B cell (primary cell): Measurements from ENCODE around the gene CTPS2. TPM values are rescaled to one million over a fixed set of nuclear protein-coding genes. Genes with fewer than 3 reads are reported as not detected.
"Not testable (repeated sequence)": the region's sequence is repeated elsewhere in the genome, so short reads cannot be mapped to it uniquely, and the experiment has no call there.

Experiments
- ATAC-seq: fragments of 200-7000 bp; cut with Tn5 transposase; one replicate; pipeline ENCODE4 v1.10.0; 2021; ENCODE audit warnings: low read depth, mild to moderate bottlenecking, moderate number of reproducible peaks, moderate library complexity
- CTCF ChIA-PET: fragments of 350-600 bp; sonication (Branson Sonifier 250); formaldehyde crosslinking; loops from one replicate; lab custom pipeline; 2021; ENCODE audit warnings: antibody characterized with exemption, inconsistent platforms; lab: Charles Lee
- POLR2A ChIA-PET: fragments of 350-600 bp; sonication (Branson Sonifier 250); formaldehyde crosslinking; loops from one replicate; lab custom pipeline; 2021; ENCODE audit warnings: antibody characterized with exemption; lab: Charles Lee
- DNase-seq: peaks from one replicate; pipeline ENCODE4 v3.0.0; 2013
- H2AFZ ChIP-seq: 2 replicates; pipeline ENCODE4 v1.6.1; 2012; ENCODE audit warnings: mild to moderate bottlenecking, low read depth, low read length; ENCODE audit not compliant: insufficient read depth, poor library complexity, severe bottlenecking
- H3K27ac ChIP-seq, 2 donors: 1 replicate in 1 of 2; 2 replicates in 1 of 2; pipeline ENCODE4 v1.5.1; 2012 to 2013; ENCODE audit warnings: low read length in 2 of 2, mild to moderate bottlenecking in 2 of 2, moderate library complexity in 1 of 2
- H3K27me3 ChIP-seq, 4 experiments: fragments of 200-600 bp in 1 of 4; sonication (generic) in 1 of 4; replicated peaks in 1 of 4; 1 replicate in 2 of 4; 2 replicates in 2 of 4; pipeline versions ENCODE4 v1.6.1 to v1.7.0; 2013 to 2016; ENCODE audit warnings: low read length in 3 of 4, mild to moderate bottlenecking in 2 of 4, mixed read lengths in 1 of 4, moderate library complexity in 1 of 4; ENCODE audit not compliant: insufficient read depth in 4 of 4, control insufficient read depth in 3 of 4; ENCODE audit errors: control extremely low read depth in 1 of 4
- H3K36me3 ChIP-seq, 2 experiments: replicated peaks in 1 of 2; 1 replicate in 1 of 2; 2 replicates in 1 of 2; pipeline versions ENCODE4 v1.6.1 to v1.7.1; 2013; ENCODE audit warnings: low read length in 1 of 2; ENCODE audit not compliant: insufficient read depth in 2 of 2, control insufficient read depth in 1 of 2; ENCODE audit errors: control extremely low read depth in 1 of 2, extremely low read depth in 1 of 2
- H3K4me1 ChIP-seq, 2 donors: fragments of 200-600 bp in 1 of 2; sonication (generic) in 1 of 2; 1 replicate in 1 of 2; 2 replicates in 1 of 2; pipeline versions ENCODE4 v1.5.1 to v1.6.1; 2013 to 2017; ENCODE audit warnings: low read length in 2 of 2; ENCODE audit not compliant: control insufficient read depth in 2 of 2, insufficient read depth in 2 of 2
- H3K4me2 ChIP-seq: replicated peaks from 2 replicates; pipeline ENCODE3; 2012; ENCODE audit warnings: mild to moderate bottlenecking, low read depth, low read length; ENCODE audit not compliant: poor library complexity, severe bottlenecking
- H3K4me3 ChIP-seq, 5 experiments: fragments of 200-600 bp in 1 of 5; sonication (generic) in 1 of 5; 1 replicate in 3 of 5; 2 replicates in 2 of 5; pipeline versions ENCODE4 v1.5.1 to v1.7.0; 2011 to 2016; ENCODE audit warnings: low read length in 4 of 5, mild to moderate bottlenecking in 4 of 5, low read depth in 2 of 5, control low read depth in 1 of 5, moderate library complexity in 1 of 5; ENCODE audit not compliant: insufficient read depth in 1 of 5; ENCODE audit errors: control extremely low read depth in 1 of 5, extremely low read depth in 1 of 5
- H3K79me2 ChIP-seq: fragments of 200-600 bp; sonication (generic); one replicate; pipeline ENCODE4 v1.6.0; 2016; ENCODE audit warnings: low read length; ENCODE audit not compliant: control insufficient read depth, insufficient read depth
- H3K9ac ChIP-seq: fragments of 200-600 bp; sonication (generic); 2 replicates; pipeline ENCODE4 v1.6.1; 2017; ENCODE audit warnings: mild to moderate bottlenecking, low read length, moderate library complexity
- H3K9me3 ChIP-seq, 3 donors: one replicate each; pipeline versions ENCODE4 v1.6.1 to v1.7.1; 2013; ENCODE audit warnings: low read length in 2 of 3; ENCODE audit not compliant: control insufficient read depth in 2 of 3, insufficient read depth in 1 of 3; ENCODE audit errors: control extremely low read depth in 1 of 3
- H4K20me1 ChIP-seq: 2 replicates; pipeline ENCODE4 v1.6.0; 2012; ENCODE audit warnings: mild to moderate bottlenecking, low read length; ENCODE audit not compliant: insufficient read depth, control insufficient read depth, poor library complexity, severe bottlenecking
- H3K27ac Mint-ChIP-seq: one replicate; pipeline ENCODE4 v1.8.0; 2021; ENCODE audit warnings: mixed read lengths
- H3K27me3 Mint-ChIP-seq: one replicate; pipeline ENCODE4 v1.8.0; 2021; ENCODE audit warnings: mixed read lengths
- H3K4me1 Mint-ChIP-seq: one replicate; pipeline ENCODE4 v1.8.0; 2021; ENCODE audit warnings: mixed read lengths
- H3K4me3 Mint-ChIP-seq: one replicate; pipeline ENCODE4 v1.8.0; 2021; ENCODE audit warnings: mixed read lengths
- H3K9me3 Mint-ChIP-seq: one replicate; pipeline ENCODE4 v1.8.0; 2022; ENCODE audit warnings: mixed read lengths; ENCODE audit not compliant: insufficient read depth
- EZH2 ChIP-seq: IDR thresholded peaks from 2 replicates; pipeline ENCODE4 v1.6.1; 2012; ENCODE audit warnings: borderline replicate concordance, low read depth, mild to moderate bottlenecking, moderate library complexity, low read length; ENCODE audit not compliant: insufficient read depth, poor library complexity, severe bottlenecking
- WGBS: methylation state at CpG from one replicate; pipeline ENCODE4 v1.1.5; 2013; ENCODE audit warnings: missing lambda C conversion rate; ENCODE audit not compliant: insufficient coverage; 5-methylcytosine and 5-hydroxymethylcytosine counted together
- intact Hi-C: fragments of 100-400 bp; cut with micrococcal nuclease; formaldehyde crosslinking; loops from one replicate; pipeline ENCODE4 v1.10.0; 2022
- polyA plus RNA-seq: library from polyadenylated mRNA; depleted of rRNA; stranded (reverse); fragments of >200 nt; gene quantifications from 2 replicates; pipeline ENCODE4 v1.2.3, GENCODE V29; 2012
- total RNA-seq, 2 donors: library from RNA; stranded (reverse); fragments of 120-200 nt in 1 of 2; gene quantifications; 1 replicate in 1 of 2; 2 replicates in 1 of 2; pipeline versions ENCODE4 v1.2.3 to v1.2.4, GENCODE V29; 2013 to 2022
- TF ChIP-seq, protein P1 (sequence below): fragments of 200-600 bp; IDR thresholded peaks from one replicate; pipeline ENCODE4 v1.8.0; 2022; ENCODE audit warnings: antibody characterized with exemption, mild to moderate bottlenecking

The CTPS2 gene
- total and polyA plus RNA-seq, 2 donors (not counting 1 experiment from before 2014, with no cell fraction given): 2.5 to 11.7 TPM

DNA sequence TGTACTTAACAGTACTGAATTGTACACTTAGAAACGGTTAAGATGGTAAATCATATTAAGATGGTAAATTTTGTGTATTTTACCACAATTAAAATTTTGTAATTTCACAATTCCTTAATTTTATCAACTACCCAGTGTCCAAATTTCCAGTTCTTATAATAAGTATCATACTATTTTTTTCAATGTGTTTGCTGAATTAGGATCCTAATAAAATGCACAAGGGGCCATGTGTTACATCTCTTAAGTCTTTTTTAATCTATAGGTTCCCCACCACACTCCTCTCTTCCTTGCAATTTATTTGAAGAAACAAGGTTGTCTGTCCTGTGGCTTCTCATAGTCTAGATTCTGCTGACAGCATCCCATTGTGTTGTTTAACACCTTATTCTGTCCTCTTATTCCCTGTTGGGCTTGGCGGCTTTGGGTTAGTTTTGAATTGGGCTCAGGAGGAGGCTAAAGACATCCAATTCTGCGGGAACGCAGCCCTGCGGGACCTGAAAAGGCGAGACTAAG lies 6.4 kb upstream of the CTPS2 start:
- POLR2A ChIA-PET: no interaction called here
- TF ChIP-seq EZH2: no peak
- TF ChIP-seq, protein P1, sequence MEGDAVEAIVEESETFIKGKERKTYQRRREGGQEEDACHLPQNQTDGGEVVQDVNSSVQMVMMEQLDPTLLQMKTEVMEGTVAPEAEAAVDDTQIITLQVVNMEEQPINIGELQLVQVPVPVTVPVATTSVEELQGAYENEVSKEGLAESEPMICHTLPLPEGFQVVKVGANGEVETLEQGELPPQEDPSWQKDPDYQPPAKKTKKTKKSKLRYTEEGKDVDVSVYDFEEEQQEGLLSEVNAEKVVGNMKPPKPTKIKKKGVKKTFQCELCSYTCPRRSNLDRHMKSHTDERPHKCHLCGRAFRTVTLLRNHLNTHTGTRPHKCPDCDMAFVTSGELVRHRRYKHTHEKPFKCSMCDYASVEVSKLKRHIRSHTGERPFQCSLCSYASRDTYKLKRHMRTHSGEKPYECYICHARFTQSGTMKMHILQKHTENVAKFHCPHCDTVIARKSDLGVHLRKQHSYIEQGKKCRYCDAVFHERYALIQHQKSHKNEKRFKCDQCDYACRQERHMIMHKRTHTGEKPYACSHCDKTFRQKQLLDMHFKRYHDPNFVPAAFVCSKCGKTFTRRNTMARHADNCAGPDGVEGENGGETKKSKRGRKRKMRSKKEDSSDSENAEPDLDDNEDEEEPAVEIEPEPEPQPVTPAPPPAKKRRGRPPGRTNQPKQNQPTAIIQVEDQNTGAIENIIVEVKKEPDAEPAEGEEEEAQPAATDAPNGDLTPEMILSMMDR: no peak
- Mint-ChIP-seq H3K4me1 (peaks cover 18% of the 10 kb centered on the region), H3K27ac (peak overlapping the region; percentile 97), H3K9me3 (no peaks in the 10 kb centered on the region), H3K27me3 (no peaks in the 10 kb centered on the region), H3K4me3 (peak overlapping the region; percentile 92)
- H3K4me3 ChIP-seq: peak overlapping the region; percentile 58 to 91 (median 79)
- CTCF ChIA-PET: interaction anchor here (0.7 kb wide), 1 partner anchor 328 kb away, joined by 3 read pairs; no protein-coding TSS in a partner anchor
- no peaks in the 10 kb centered on the region for H4K20me1 ChIP-seq
- H3K79me2 ChIP-seq: peaks cover 56% of the 10 kb centered on the region
- H3K36me3 ChIP-seq: no peaks in the 10 kb centered on the region
- H3K4me2 ChIP-seq: peak overlapping the region; percentile 90
- DNase-seq (no peak), ATAC-seq (no peak)
- WGBS: 0% methylated on average over 4 of the region's 6 CpGs
- peak overlapping the region; percentile 95 for H3K9ac ChIP-seq
- H3K27ac ChIP-seq: peak overlapping the region; percentile 92 to 96
- H3K27me3 ChIP-seq: no peaks in the 10 kb centered on the region
- H3K4me1 ChIP-seq: peaks cover 7 to 17% of the 10 kb centered on the region in 2 donors
- H2AFZ ChIP-seq: peak overlapping the region; percentile 92
- intact Hi-C loops: loop anchor here (1.0 to 10.0 kb wide), 7 partner anchors 67 to 1708 kb away; partner anchors contain the start of genes CDKL5, PIGA, REPS2 and SCML1
- H3K9me3 ChIP-seq: no peaks in the 10 kb centered on the region

DNA sequence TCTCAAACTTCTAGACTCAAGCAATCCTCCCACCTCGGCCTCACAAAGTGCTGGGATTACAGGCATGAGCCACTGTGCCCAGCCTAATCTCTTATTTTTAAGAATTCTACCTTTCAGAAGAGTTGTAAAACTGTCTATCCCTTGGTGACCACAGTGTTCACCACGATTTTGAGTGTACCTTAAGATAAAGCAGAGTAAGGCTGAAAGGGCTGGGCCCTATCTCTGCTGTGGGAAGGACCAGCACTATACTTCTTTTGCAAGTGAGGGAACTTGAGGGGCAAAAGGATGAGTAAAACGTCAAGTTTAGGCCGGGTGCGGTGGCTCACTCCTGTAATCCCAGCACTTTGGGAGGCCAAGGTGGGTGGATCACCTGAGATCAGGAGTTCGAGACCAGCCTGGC lies 4.0 kb upstream of the CTPS2 start:
- H3K36me3 ChIP-seq, H3K9me3 Mint-ChIP-seq, CTCF ChIA-PET, H4K20me1 ChIP-seq, H3K9me3 ChIP-seq, H3K27me3 ChIP-seq, H3K4me2 ChIP-seq, H3K4me3 ChIP-seq, H2AFZ ChIP-seq, H3K27ac Mint-ChIP-seq, H3K4me3 Mint-ChIP-seq, DNase-seq, H3K27ac ChIP-seq, H3K9ac ChIP-seq, ATAC-seq, H3K27me3 Mint-ChIP-seq: not testable (repeated sequence)
- intact Hi-C loops: loop anchor here (5.0 to 10.0 kb wide), 2 partner anchors 1018 to 1711 kb away; partner anchors contain the start of genes CDKL5 and SCML1
- peaks cover 15 to 26% of the 10 kb centered on the region in 2 donors for H3K4me1 ChIP-seq
- WGBS: no CpG with 5 or more reads among the region's 6 CpGs
- POLR2A ChIA-PET: interaction anchor here (0.7 kb wide), 1 partner anchor 103 kb away, joined by 3 read pairs; no protein-coding TSS in a partner anchor
- H3K79me2 ChIP-seq: peaks cover 32% of the 10 kb centered on the region
- peaks cover 17% of the 10 kb centered on the region for H3K4me1 Mint-ChIP-seq

DNA sequence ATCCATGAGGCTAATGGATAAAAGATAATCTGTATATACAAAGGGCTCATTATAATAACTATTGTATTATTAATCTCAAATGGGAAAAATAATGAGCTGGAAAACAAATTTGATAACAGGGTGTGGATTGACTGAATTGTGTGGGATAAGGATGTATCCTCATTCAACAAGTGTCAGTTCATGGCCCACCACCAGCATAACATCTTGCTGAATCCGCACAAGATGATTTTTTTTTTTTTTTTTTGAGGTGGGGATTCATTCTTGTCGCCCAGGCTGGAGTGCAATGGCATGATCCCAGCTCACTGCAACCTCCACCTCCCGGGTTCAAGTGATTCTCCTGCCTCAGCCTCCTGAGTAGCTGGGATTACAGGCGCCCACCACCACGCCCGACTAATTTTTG lies 3.2 kb upstream of the CTPS2 start:
- H3K4me3 ChIP-seq, H2AFZ ChIP-seq, DNase-seq, H3K27ac ChIP-seq, H3K27me3 ChIP-seq, POLR2A ChIA-PET, H3K27me3 Mint-ChIP-seq, H3K36me3 ChIP-seq, H3K4me3 Mint-ChIP-seq, H3K9me3 Mint-ChIP-seq, H4K20me1 ChIP-seq, ATAC-seq, H3K4me2 ChIP-seq, H3K9me3 ChIP-seq, H3K9ac ChIP-seq, H3K27ac Mint-ChIP-seq, CTCF ChIA-PET: not testable (repeated sequence)
- H3K79me2 ChIP-seq: peaks cover 24% of the 10 kb centered on the region
- H3K4me1 Mint-ChIP-seq: peaks cover 23% of the 10 kb centered on the region
- H3K4me1 ChIP-seq: peaks cover 19 to 26% of the 10 kb centered on the region in 2 donors
- intact Hi-C loops: loop anchor here (5.0 to 10.0 kb wide), 2 partner anchors 1019 to 1712 kb away; partner anchors contain the start of genes CDKL5 and SCML1
- no CpG with 5 or more reads among the region's 6 CpGs for WGBS
